ENCODE measurements around the gene CR1.

DNA sequence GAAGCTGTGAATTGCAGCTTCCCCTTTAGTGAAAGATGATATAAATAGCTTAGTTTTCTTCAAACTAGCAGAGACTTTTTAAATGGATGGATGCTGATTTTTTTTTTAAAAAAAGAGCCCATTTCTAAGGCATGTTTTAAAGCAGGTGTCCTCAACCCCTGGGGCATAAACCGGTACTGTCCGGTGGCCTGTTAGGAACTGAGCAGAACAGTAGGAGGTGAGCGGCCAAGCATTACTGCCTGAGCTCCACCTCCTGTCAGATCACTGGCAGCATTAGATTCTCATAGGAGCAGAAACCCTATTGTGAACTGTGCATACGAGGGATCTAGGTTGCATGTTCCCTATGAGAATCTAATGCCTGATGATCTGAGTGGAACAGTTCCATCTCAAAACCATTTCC lies 180.2 kb downstream of the CR1 start:
- TF ChIP-seq, protein P1, sequence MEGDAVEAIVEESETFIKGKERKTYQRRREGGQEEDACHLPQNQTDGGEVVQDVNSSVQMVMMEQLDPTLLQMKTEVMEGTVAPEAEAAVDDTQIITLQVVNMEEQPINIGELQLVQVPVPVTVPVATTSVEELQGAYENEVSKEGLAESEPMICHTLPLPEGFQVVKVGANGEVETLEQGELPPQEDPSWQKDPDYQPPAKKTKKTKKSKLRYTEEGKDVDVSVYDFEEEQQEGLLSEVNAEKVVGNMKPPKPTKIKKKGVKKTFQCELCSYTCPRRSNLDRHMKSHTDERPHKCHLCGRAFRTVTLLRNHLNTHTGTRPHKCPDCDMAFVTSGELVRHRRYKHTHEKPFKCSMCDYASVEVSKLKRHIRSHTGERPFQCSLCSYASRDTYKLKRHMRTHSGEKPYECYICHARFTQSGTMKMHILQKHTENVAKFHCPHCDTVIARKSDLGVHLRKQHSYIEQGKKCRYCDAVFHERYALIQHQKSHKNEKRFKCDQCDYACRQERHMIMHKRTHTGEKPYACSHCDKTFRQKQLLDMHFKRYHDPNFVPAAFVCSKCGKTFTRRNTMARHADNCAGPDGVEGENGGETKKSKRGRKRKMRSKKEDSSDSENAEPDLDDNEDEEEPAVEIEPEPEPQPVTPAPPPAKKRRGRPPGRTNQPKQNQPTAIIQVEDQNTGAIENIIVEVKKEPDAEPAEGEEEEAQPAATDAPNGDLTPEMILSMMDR (IDR thresholded peaks at IDR 0.05), result no peak
- no peak for TF ChIP-seq POLR2A (IDR thresholded peaks at IDR 0.05)
